ENCODE measurements around the gene DCAF10.

DCAF10 gene

DNA sequence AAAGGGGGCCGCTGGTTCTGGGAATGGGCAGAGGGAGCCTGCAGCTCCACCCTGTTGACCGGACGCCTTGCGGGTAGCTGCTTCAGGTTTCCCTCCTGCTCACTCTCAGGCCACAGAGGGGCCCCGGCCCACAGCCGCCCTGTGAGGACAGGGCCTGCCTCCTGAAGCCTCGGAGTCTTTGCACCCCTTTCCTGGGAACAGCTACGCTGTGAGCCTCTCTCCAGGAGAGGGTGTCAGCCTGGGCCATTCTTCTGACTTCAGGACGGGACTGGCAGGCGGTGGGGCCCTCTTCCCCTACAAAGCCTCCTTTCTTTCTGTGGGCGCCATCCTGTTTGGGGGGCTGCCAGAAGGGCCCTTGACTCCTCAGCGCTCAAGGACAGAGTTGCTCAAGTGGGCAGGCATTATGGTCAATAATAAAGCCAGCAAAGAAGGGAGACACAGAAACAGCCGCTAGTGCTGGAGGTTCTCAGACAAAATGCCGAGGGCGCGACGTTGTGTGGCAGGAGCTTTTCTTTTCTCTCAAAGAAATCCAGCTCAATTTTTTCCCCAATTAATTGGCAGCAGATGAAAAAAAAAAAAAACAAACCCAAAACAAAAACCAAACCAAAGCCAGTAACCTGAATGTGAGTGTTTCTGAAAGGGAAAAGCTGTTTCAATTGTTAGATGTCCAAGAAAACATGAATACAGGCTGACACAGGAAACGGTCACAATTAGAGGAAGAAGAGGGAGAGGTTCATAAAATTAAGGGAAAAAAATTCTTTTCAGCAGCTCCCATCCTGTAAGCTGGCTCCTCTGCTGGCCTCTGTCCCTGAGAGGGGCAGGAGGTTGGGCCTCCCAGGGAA, 116.1 kb downstream of the DCAF10 start:
- Histone ChIP-seq H3K9me3 (ENCODE audit: control insufficient read depth, insufficient read depth, low read length) (no peaks in the 10 kb centered on the region), H3K27ac (ENCODE audit: low read length) (no peak overlapping the region), H3K27me3 (ENCODE audit: control insufficient read depth, insufficient read depth, low read length) (no peaks in the 10 kb centered on the region), H3K4me3 (ENCODE audit: low read length) (no peak overlapping the region), H3K36me3 (ENCODE audit: control insufficient read depth, insufficient read depth, low read length) (peaks cover 5% of the 10 kb centered on the region; the same call in 1 of the 2 replicates), H3K4me1 (ENCODE audit: control insufficient read depth, insufficient read depth, low read length) (peaks cover 6% of the 10 kb centered on the region)
- no peak for DNase-seq (ENCODE audit: low read depth, low spot score)
- no CpG with 5 or more reads among the region's 18 CpGs for WGBS (ENCODE audit: insufficient coverage, insufficient read length)
